Smooth muscle cell (in vitro differentiated cells): ENCODE results near the gene SCAND1. TPM values are rescaled to one million over a fixed set of nuclear protein-coding genes. Genes with fewer than 3 reads are reported as not detected.
"Not testable (repeated sequence)": the region's sequence is repeated elsewhere in the genome, so short reads cannot be mapped to it uniquely, and the experiment has no call there.

Experiments
- DNase-seq: peaks from one replicate; lab custom pipeline; 2025; ENCODE audit not compliant: unreplicated experiment; lab: John Stamatoyannopoulos, UW
- H2AFZ ChIP-seq: fragments of 200-600 bp; sonication (generic); 2 replicates; pipeline ENCODE4 v1.6.0; 2016; ENCODE audit warnings: antibody characterized with exemption, low read depth, mild to moderate bottlenecking
- H3F3A ChIP-seq: fragments of 200-600 bp; sonication (generic); 2 replicates; pipeline ENCODE4 v1.6.0; 2017; ENCODE audit warnings: antibody characterized with exemption, low read depth
- H3K27ac ChIP-seq: fragments of 200-600 bp; sonication (generic); 2 replicates; pipeline ENCODE4 v1.5.1; 2016; ENCODE audit warnings: low read depth, mild to moderate bottlenecking
- H3K27me3 ChIP-seq: fragments of 200-600 bp; sonication (generic); 2 replicates; pipeline ENCODE4 v1.6.1; 2016; ENCODE audit warnings: low read depth, mild to moderate bottlenecking
- H3K36me3 ChIP-seq: fragments of 200-600 bp; sonication (generic); 2 replicates; pipeline ENCODE4 v1.5.1; 2016; ENCODE audit warnings: low read depth
- H3K4me1 ChIP-seq: fragments of 200-600 bp; sonication (generic); 2 replicates; pipeline ENCODE4 v1.5.1; 2016; ENCODE audit warnings: low read depth
- H3K4me2 ChIP-seq: fragments of 200-600 bp; sonication (generic); 2 replicates; pipeline ENCODE4 v1.6.0; 2016; ENCODE audit warnings: mild to moderate bottlenecking
- H3K4me3 ChIP-seq: fragments of 200-600 bp; sonication (generic); 2 replicates; pipeline ENCODE4 v1.5.1; 2016; ENCODE audit warnings: mild to moderate bottlenecking
- H3K79me2 ChIP-seq: fragments of 200-600 bp; sonication (generic); 2 replicates; pipeline ENCODE4 v1.6.0; 2016; ENCODE audit warnings: low read depth, mild to moderate bottlenecking
- H3K9ac ChIP-seq: fragments of 200-600 bp; sonication (generic); 2 replicates; pipeline ENCODE4 v1.6.0; 2016; ENCODE audit warnings: low read depth
- H3K9me3 ChIP-seq: fragments of 200-600 bp; sonication (generic); replicated peaks from 2 replicates; pipeline ENCODE4 v1.5.1; 2016; ENCODE audit warnings: low read depth
- H4K20me1 ChIP-seq: fragments of 200-600 bp; sonication (generic); 2 replicates; pipeline ENCODE4 v1.6.0; 2016; ENCODE audit warnings: low read depth
- CTCF ChIP-seq: fragments of 200-600 bp; sonication (generic); IDR thresholded peaks from 2 replicates; pipeline ENCODE4 v1.5.1; 2017; ENCODE audit warnings: borderline replicate concordance, mild to moderate bottlenecking, antibody characterized with exemption; ENCODE audit not compliant: insufficient read depth, poor library complexity, severe bottlenecking
- WGBS: methylation state at CpG from one replicate; pipeline ENCODE4 v1.1.7; 2016; ENCODE audit warnings: low lambda C conversion rate; 5-methylcytosine and 5-hydroxymethylcytosine counted together
- polyA plus RNA-seq: library from polyadenylated mRNA; unstranded; fragments of >200 nt; fragmentation: Nextera tagmentation; extraction: Ambion mirVana; gene quantifications from 2 replicates; pipeline ENCODE4 v1.2.1, GENCODE V29; 2016
- total RNA-seq: library from RNA; depleted of rRNA; stranded (reverse); fragments of >200 nt; gene quantifications from 2 replicates; pipeline ENCODE4 v1.2.3, GENCODE V29; 2014

SCAND1 gene
- total and polyA plus RNA-seq, 2 experiments from 2014 or later: 26.7 to 128 TPM

- H3K4me1 ChIP-seq: peaks cover 17% of the 10 kb centered on the region
- H3K27ac ChIP-seq: peak overlapping the region; percentile 97
- H3F3A ChIP-seq: peaks cover 17% of the 10 kb centered on the region
- peaks cover 21% of the 10 kb centered on the region for H3K79me2 ChIP-seq
- no peak overlapping the region for H2AFZ ChIP-seq
- TF ChIP-seq CTCF: no peak
- H3K4me3 ChIP-seq: peak overlapping the region; percentile 84
- peak overlapping the region; percentile 98 for H3K9ac ChIP-seq
- no peaks in the 10 kb centered on the region for H3K9me3 ChIP-seq
- no peak for DNase-seq
- peak overlapping the region; percentile 88 for H3K4me2 ChIP-seq
- no peaks in the 10 kb centered on the region for H3K36me3 ChIP-seq
- peaks cover 16% of the 10 kb centered on the region for H4K20me1 ChIP-seq
- WGBS: 67% methylated on average over 6 of the region's 6 CpGs
- no peaks in the 10 kb centered on the region for H3K27me3 ChIP-seq
Observed at GRCh38 chr20:35952480-35953386, 1.6 kb downstream of the SCAND1 start.

DNA sequence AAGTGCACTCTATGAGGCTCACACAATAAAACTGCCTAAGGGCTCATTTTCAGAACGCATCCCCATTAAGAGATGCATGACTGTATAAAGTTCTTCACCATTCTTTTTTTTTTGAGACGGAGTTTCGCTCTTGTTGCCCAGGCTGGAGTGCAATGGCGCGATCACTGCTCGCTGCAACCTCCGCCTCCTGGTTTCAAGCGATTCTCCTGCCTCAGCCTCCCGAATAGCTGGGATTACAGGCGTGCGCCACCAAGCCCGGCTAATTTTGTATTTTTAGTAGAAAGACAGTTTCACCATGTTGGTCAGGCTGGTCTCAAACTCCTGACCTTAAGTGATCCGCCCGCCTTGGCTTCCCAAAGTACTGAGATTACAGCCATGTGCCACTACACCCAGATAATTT lies 2.2 kb downstream of the SCAND1 start:
- H3K9ac ChIP-seq, H3K9me3 ChIP-seq, DNase-seq, H3K4me3 ChIP-seq, H3K36me3 ChIP-seq, H3K27me3 ChIP-seq, H2AFZ ChIP-seq: not testable (repeated sequence)
- H3K4me1 ChIP-seq: peaks cover 17% of the 10 kb centered on the region
- peak overlapping the region; percentile 88 for H3K4me2 ChIP-seq
- H3K79me2 ChIP-seq: peaks cover 21% of the 10 kb centered on the region
- H3K27ac ChIP-seq: peak overlapping the region; percentile 97
- peaks cover 17% of the 10 kb centered on the region for H3F3A ChIP-seq
- WGBS: 95% methylated on average over 14 of the region's 14 CpGs
- peaks cover 16% of the 10 kb centered on the region for H4K20me1 ChIP-seq

GRCh38 chr20:35950093-35950492 lies 4.2 kb downstream of the SCAND1 start:
- Histone ChIP-seq H3K4me3 (no peak overlapping the region), H3K79me2 (peaks cover 17% of the 10 kb centered on the region), H3K36me3 (no peaks in the 10 kb centered on the region), H3K9ac (no peak overlapping the region), H3K27me3 (no peaks in the 10 kb centered on the region), H4K20me1 (peaks cover 16% of the 10 kb centered on the region), H3K9me3 (no peaks in the 10 kb centered on the region), H3F3A (peaks cover 17% of the 10 kb centered on the region), H3K27ac (no peak overlapping the region), H3K4me1 (peaks cover 11% of the 10 kb centered on the region), H2AFZ (no peak overlapping the region), H3K4me2 (no peak overlapping the region)
- no peak for DNase-seq
- TF ChIP-seq CTCF: no peak
- WGBS: 97% methylated on average over 7 of the region's 7 CpGs

DNA sequence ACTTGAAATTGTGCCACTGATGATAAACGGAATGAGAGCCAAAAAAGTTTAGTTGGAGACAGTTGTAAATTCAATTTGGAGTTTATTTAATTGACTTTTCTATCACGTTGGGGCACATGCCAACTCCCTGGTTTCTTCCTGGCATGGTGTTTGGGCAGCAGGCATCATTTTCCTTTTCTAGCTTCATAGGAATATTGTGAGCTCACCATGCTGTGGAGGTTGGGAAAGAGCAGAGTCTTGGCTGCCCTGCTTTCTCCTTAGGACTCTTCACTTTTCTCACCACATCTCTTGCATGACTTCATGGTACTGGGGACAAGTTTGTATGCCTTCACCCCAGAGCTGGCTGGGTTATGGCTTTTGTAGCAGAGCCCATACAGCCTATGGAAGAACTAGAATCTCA lies 6.4 kb downstream of the SCAND1 start:
- WGBS: 96% methylated on average over 2 of the region's 2 CpGs
- Histone ChIP-seq H3K4me3 (no peak overlapping the region), H3K27ac (no peak overlapping the region)

More for the DNA sequence above, 6.4 kb downstream of the SCAND1 start:
- Histone ChIP-seq H3K4me2 (no peak overlapping the region), H3F3A (peaks cover 10% of the 10 kb centered on the region), H3K79me2 (peaks cover 13% of the 10 kb centered on the region), H3K36me3 (no peaks in the 10 kb centered on the region), H4K20me1 (peaks cover 11% of the 10 kb centered on the region), H3K27me3 (no peaks in the 10 kb centered on the region), H2AFZ (no peak overlapping the region), H3K4me1 (peaks cover 6% of the 10 kb centered on the region), H3K9ac (no peak overlapping the region), H3K9me3 (no peaks in the 10 kb centered on the region)
- TF ChIP-seq CTCF: no peak
- no peak for DNase-seq
